HTR-8/SVneo (cell line): Measurements from ENCODE around the gene SNAP23.
"Not testable (repeated sequence)": the region's sequence is repeated elsewhere in the genome, so short reads cannot be mapped to it uniquely, and the experiment has no call there.

Experiments
- DNase-seq: peaks from one replicate; pipeline ENCODE4 v3.0.0; 2011; ENCODE audit warnings: low spot score, mixed read lengths; ENCODE audit not compliant: insufficient read length
- FAIRE-seq: peaks from 2 replicates; lab custom pipeline; 2011; peaks lifted over from hg19 to GRCh38; lab: Jason Lieb, UNC

Gene SNAP23

DNA sequence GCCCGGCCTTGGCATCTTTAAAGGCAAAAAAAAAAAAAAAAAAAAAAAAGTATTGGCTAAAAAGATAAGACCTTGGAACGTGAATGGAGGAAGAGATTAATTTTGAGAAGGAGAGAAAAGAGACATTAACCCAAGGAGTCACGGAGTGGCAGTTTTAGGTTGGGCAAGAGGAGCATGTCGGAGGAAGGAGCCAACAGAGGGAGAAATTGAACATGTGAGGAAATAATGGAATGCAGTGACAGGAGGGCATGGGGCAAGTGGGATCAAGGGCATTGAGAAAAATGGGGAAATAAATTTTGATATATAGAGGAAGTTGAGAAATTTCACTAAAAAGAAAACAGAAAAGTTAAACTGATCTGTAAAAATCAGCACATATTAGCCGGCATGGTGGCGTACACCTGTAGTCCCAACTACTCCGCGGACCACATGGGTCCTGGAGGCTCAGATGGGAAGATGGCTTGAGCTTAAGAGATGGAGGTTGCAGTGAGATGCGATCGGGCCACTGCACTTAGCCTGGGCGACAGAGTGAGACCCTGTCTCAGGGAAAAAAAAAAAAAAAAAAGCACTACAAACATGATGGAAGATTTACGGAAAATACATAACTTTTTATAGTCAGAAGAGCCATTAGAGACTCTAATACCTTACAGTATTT is 54.4 kb downstream of the SNAP23 start:
- no peak for FAIRE-seq
- DNase-seq, result no peak

- no peak for DNase-seq
- FAIRE-seq, result no peak
Observed at GRCh38 chr15:42553554-42553953, 58.1 kb downstream of the SNAP23 start.

GRCh38 chr15:42556550-42557207 is 61.2 kb downstream of the SNAP23 start:
- not testable (repeated sequence) for FAIRE-seq, DNase-seq

DNA sequence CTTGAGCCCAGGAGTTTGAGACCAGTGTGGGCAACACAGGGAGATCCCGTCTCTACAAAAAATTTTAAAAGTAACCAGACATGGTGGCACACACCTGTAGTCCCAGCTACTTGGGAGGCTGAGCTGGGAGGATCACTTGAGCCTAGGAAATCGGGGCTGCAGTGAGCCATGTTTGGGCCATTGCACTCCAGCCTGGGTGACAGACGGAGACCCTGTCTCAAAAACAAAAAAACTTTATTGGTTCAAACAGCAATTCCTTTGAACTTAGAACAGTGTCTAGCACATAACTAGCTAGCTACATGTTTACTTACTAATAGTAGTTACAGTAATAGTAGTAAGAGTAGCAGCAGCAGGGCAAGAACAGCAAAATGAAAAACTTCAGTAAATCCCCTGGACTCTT is 63.3 kb downstream of the SNAP23 start:
- no peak for FAIRE-seq
- no peak for DNase-seq

- DNase-seq (peak; percentile 94), FAIRE-seq (peak; percentile 85)
Observed at GRCh38 chr15:42575188-42576039, 80.0 kb downstream of the SNAP23 start, which contains the start of gene STARD9. TSS of gene STARD9 (plus strand) at chr15:42575606. CDS start at chr15:42575716, 110 bp downstream.

- no peak for DNase-seq
- FAIRE-seq, result no peak
Observed at GRCh38 chr15:42576040-42576594, 80.7 kb downstream of the SNAP23 start.

DNA sequence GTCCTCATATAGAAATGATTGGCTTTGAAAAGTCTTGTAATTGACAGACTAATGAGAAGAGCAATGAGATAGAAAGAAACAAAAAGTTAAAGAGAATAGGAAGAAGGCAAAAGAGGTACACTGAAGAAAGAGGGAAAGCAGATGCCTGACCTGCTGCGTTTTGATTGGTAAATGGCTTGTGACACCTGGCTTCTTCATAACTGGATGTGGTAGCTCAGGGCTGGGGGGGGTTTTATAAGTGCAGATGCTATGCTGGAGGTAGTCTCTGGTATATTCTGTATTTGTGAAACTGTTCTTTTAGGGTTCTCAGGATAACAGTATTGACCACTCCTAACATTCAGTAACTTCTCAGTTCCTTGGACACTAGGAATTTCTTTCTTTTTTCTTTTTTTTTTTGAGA is 81.3 kb downstream of the SNAP23 start:
- FAIRE-seq, result no peak
- no peak for DNase-seq

DNA sequence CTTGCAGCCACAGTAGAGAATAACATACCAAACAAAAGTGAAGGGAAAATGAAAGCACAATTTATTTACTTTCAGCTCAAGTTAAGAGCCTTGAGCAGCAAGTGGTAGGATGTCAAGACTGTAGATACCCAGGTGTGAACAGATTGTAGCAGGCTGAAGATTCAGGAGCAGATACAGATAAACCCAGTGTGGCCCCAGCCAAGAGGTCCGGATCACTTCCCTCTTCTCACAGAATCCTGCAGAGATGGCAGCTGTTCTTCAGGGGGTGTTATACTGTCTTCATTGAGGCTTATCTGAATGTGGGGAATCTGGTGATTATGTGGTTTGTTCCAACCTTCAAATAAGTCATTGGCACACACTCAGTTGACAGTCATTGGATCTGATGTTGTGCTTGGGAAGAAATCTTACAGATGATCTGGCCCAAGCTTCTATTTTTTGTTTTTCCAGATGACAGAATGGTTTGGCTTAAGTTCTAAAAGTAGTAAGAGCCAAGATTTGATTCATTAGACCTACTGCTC is 82.1 kb downstream of the SNAP23 start:
- no peak for FAIRE-seq
- no peak for DNase-seq

- no peak for DNase-seq
- FAIRE-seq, result no peak
Observed at GRCh38 chr15:42578984-42579537, 83.6 kb downstream of the SNAP23 start.

DNA sequence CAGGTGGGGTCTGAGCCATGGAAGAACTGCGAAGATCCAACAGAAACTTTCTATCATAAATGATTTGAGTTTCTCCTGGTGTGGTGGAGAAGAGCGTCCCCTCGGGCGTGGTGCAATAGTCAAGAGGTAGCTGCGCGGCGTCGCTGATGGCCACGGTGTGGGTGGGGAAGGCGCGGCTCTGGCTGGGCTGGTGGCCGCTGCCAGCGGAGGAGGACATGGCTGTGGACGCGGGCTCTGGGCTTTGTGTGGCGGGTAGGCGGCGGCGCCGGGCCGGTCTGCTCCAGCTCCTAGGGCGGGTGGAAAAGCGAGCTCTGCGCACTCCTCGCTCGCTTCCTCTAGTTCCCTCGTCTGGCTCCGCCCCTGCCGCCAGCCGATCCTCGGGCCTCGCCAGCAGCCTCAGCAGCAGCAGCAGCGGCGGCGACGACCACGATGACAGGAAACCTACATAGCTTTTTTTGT is 85.9 kb downstream of the SNAP23 start:
- FAIRE-seq, result no peak
- DNase-seq, result peak; percentile 42
